Fibroblast of lung (primary cell): Measurements from ENCODE around the gene TMEM151B. TPM values are rescaled to one million over a fixed set of nuclear protein-coding genes. Genes with fewer than 3 reads are reported as not detected.
"Not testable (repeated sequence)": the region's sequence is repeated elsewhere in the genome, so short reads cannot be mapped to it uniquely, and the experiment has no call there.

Experiments used
- DNase-seq, 2 donors: peaks; one replicate each; pipeline versions ENCODE4 v3.0.0 to v3.0.0-alpha.2; 2010; ENCODE audit warnings: low read depth in 2 of 2
- H2AFZ ChIP-seq: 2 replicates; pipeline ENCODE4 v1.5.1; 2012; ENCODE audit warnings: low read length, control low read depth, inconsistent platforms
- H3K27ac ChIP-seq: 2 replicates; pipeline ENCODE4 v1.5.1; 2011; ENCODE audit warnings: low read length, control low read depth; ENCODE audit not compliant: insufficient read depth
- H3K27me3 ChIP-seq: 2 replicates; pipeline ENCODE4 v1.5.1; 2011; ENCODE audit warnings: mild to moderate bottlenecking, low read length; ENCODE audit not compliant: control insufficient read depth, insufficient read depth
- H3K36me3 ChIP-seq: 2 replicates; pipeline ENCODE4 v1.5.1; 2011; ENCODE audit warnings: low read length; ENCODE audit not compliant: control insufficient read depth, insufficient read depth
- H3K4me1 ChIP-seq: 2 replicates; pipeline ENCODE4 v1.5.1; 2011; ENCODE audit warnings: low read length; ENCODE audit not compliant: control insufficient read depth, insufficient read depth; ENCODE audit errors: extremely low read depth
- H3K4me2 ChIP-seq: 2 replicates; pipeline ENCODE4 v1.5.1; 2011; ENCODE audit warnings: low read length, control low read depth; ENCODE audit not compliant: insufficient read depth; ENCODE audit errors: extremely low read depth
- H3K4me3 ChIP-seq, 4 experiments: fragments of 200-600 bp in 1 of 4; sonication (generic) in 1 of 4; replicated peaks in 1 of 4; 2 replicates each; pipeline ENCODE4 v1.5.1; 2011 to 2016; ENCODE audit warnings: low read length in 4 of 4, low read depth in 3 of 4, mild to moderate bottlenecking in 3 of 4, control low read depth in 2 of 4, inconsistent platforms in 1 of 4, mixed read lengths in 1 of 4; ENCODE audit not compliant: insufficient read depth in 1 of 4; ENCODE audit errors: control extremely low read depth in 1 of 4
- H3K79me2 ChIP-seq: 2 replicates; pipeline ENCODE4 v1.5.1; 2012; ENCODE audit warnings: mild to moderate bottlenecking, low read length, inconsistent platforms; ENCODE audit not compliant: control insufficient read depth, insufficient read depth
- H3K9ac ChIP-seq: 2 replicates; pipeline ENCODE4 v1.5.1; 2011; ENCODE audit warnings: mild to moderate bottlenecking, low read length, control low read depth; ENCODE audit not compliant: insufficient read depth
- H3K9me3 ChIP-seq: 2 replicates; pipeline ENCODE4 v1.5.1; 2012; ENCODE audit warnings: low read depth, low read length; ENCODE audit not compliant: control insufficient read depth, insufficient read depth
- H4K20me1 ChIP-seq: 2 replicates; pipeline ENCODE4 v1.5.1; 2011; ENCODE audit warnings: low read length; ENCODE audit not compliant: control insufficient read depth, insufficient read depth; ENCODE audit errors: extremely low read depth
- EZH2 ChIP-seq: IDR thresholded peaks from 2 replicates; pipeline ENCODE4 v1.5.1; 2012; ENCODE audit warnings: low read length, control low read depth, mild to moderate bottlenecking; ENCODE audit errors: missing control alignments
- polyA plus RNA-seq, 2 donors: library from polyadenylated mRNA; depleted of rRNA in 1 of 2; stranded (reverse) in 1 of 2; unstranded in 1 of 2; fragments of >200 nt; gene quantifications; 2 replicates each; pipeline ENCODE4 v1.2.1, GENCODE V29; 2011 to 2012; ENCODE audit warnings: missing spikeins in 1 of 2
- total RNA-seq: library from RNA; depleted of rRNA; stranded (reverse); fragments of >200 nt; gene quantifications from 2 replicates; pipeline ENCODE4 v1.2.1, GENCODE V29; 2014
- TF ChIP-seq, protein P1 (sequence below), 2 donors: IDR thresholded peaks in 1 of 2; conservative IDR thresholded peaks in 1 of 2; 1 replicate in 1 of 2; 2 replicates in 1 of 2; pipeline ENCODE4 v1.5.1; 2011 to 2012; ENCODE audit warnings: low read length in 2 of 2, control low read depth in 1 of 2, inconsistent platforms in 1 of 2, low read depth in 1 of 2, mild to moderate bottlenecking in 1 of 2

The TMEM151B gene
- total and polyA plus RNA-seq, 2 donors (not counting 1 experiment from before 2014, with no cell fraction given), result under 0.01 TPM; not detected in 1

DNA sequence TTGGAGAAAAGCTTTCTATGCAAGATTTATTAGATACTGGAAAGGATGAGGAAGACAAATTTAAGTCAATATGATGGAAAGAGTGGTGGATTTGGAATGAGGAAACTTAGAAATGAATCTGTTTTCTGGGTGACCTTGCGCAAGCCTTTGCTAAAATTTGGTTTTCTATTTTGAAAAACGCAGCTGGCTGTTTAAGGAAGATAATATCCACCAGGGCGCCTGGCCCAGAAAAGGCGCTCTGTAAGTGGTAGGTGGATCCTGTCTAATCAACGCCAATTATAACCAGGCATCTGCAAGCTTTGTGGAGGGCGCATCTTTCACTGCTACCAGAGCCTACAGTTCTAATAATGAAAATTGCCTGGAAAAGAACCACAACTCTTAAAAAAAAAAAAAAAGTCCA, 71.8 kb downstream of the TMEM151B start:
- H3K36me3 ChIP-seq, result no peaks in the 10 kb centered on the region
- no peaks in the 10 kb centered on the region for H4K20me1 ChIP-seq
- no peaks in the 10 kb centered on the region for H3K4me1 ChIP-seq
- H3K4me2 ChIP-seq, result no peak overlapping the region
- H3K9ac ChIP-seq, result no peak overlapping the region
- TF ChIP-seq EZH2, result no peak
- TF ChIP-seq, protein P1, sequence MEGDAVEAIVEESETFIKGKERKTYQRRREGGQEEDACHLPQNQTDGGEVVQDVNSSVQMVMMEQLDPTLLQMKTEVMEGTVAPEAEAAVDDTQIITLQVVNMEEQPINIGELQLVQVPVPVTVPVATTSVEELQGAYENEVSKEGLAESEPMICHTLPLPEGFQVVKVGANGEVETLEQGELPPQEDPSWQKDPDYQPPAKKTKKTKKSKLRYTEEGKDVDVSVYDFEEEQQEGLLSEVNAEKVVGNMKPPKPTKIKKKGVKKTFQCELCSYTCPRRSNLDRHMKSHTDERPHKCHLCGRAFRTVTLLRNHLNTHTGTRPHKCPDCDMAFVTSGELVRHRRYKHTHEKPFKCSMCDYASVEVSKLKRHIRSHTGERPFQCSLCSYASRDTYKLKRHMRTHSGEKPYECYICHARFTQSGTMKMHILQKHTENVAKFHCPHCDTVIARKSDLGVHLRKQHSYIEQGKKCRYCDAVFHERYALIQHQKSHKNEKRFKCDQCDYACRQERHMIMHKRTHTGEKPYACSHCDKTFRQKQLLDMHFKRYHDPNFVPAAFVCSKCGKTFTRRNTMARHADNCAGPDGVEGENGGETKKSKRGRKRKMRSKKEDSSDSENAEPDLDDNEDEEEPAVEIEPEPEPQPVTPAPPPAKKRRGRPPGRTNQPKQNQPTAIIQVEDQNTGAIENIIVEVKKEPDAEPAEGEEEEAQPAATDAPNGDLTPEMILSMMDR (conservative IDR thresholded peaks at IDR 0.05 in 1 of 2, IDR thresholded peaks at IDR 0.05 in 1 of 2; ENCODE audit: low read depth in 1 of 2, low read length in 2 of 2), result no peak
- H2AFZ ChIP-seq, result no peak overlapping the region
- no peaks in the 10 kb centered on the region for H3K79me2 ChIP-seq
- H3K27ac ChIP-seq, result no peak overlapping the region
- H3K4me3 ChIP-seq, result no peak overlapping the region
- peaks cover 47% of the 10 kb centered on the region for H3K27me3 ChIP-seq
- no peaks in the 10 kb centered on the region for H3K9me3 ChIP-seq
- DNase-seq, result peak in 1 of 2 donors; percentile 10

- H3K36me3 ChIP-seq, result no peaks in the 10 kb centered on the region
- TF ChIP-seq, protein P1 (conservative IDR thresholded peaks at IDR 0.05 in 1 of 2, IDR thresholded peaks at IDR 0.05 in 1 of 2; ENCODE audit: low read depth in 1 of 2, low read length in 2 of 2), result no peak
- peak; percentile 70 for TF ChIP-seq EZH2
- H3K79me2 ChIP-seq, result no peaks in the 10 kb centered on the region
- no peak within 1 kb of the TSS for H3K4me2 ChIP-seq
- H3K27me3 ChIP-seq, result peaks cover 47% of the 10 kb centered on the region
- DNase-seq, result no peak
- no peaks in the 10 kb centered on the region for H3K4me1 ChIP-seq
- H2AFZ ChIP-seq, result no peak within 1 kb of the TSS
- H3K9me3 ChIP-seq, result no peaks in the 10 kb centered on the region
- H3K27ac ChIP-seq, result no peak within 1 kb of the TSS
- no peak within 1 kb of the TSS for H3K9ac ChIP-seq
- H4K20me1 ChIP-seq, result no peaks in the 10 kb centered on the region
- H3K4me3 ChIP-seq, result no peak within 1 kb of the TSS
Observed at GRCh38 chr6:44342489-44342888, 72.2 kb downstream of the TMEM151B start, which contains the start of gene SPATS1. TSS of gene SPATS1 (plus strand) at chr6:44342650. CDS start at chr6:44343096, 446 bp downstream.

GRCh38 chr6:44346818-44347217, 76.6 kb downstream of the TMEM151B start:
- H4K20me1 ChIP-seq, H2AFZ ChIP-seq, DNase-seq, H3K36me3 ChIP-seq, H3K4me2 ChIP-seq, H3K4me1 ChIP-seq, H3K9ac ChIP-seq, H3K4me3 ChIP-seq, H3K27ac ChIP-seq, H3K9me3 ChIP-seq, H3K79me2 ChIP-seq: not testable (repeated sequence)
- peaks cover 37% of the 10 kb centered on the region for H3K27me3 ChIP-seq
